OCI-M2 (cell line): ENCODE data around the gene CPNE2.
"Not testable (repeated sequence)": the region's sequence is repeated elsewhere in the genome, so short reads cannot be mapped to it uniquely, and the experiment has no call there.

Experiments
- DNase-seq: peaks from one replicate; lab custom pipeline; 2025; ENCODE audit not compliant: unreplicated experiment; lab: John Stamatoyannopoulos, UW

CPNE2 gene

GRCh38 chr16:57098188-57098841, 5.9 kb downstream of the CPNE2 start:
- no peak for DNase-seq

GRCh38 chr16:57099965-57100364, 7.6 kb downstream of the CPNE2 start:
- DNase-seq = not testable (repeated sequence)

- DNase-seq = no peak
Measured at GRCh38 chr16:57100445-57100844, 8.1 kb downstream of the CPNE2 start.

- DNase-seq = no peak
Measured at GRCh38 chr16:57102888-57103851, 10.8 kb downstream of the CPNE2 start.

- no peak for DNase-seq
Measured at GRCh38 chr16:57104706-57105105, 12.3 kb downstream of the CPNE2 start.

GRCh38 chr16:57105184-57105583, 12.8 kb downstream of the CPNE2 start:
- DNase-seq = no peak

GRCh38 chr16:57106767-57107166, 14.4 kb downstream of the CPNE2 start:
- DNase-seq = no peak

- DNase-seq = no peak
Measured at GRCh38 chr16:57107321-57107922, 15.0 kb downstream of the CPNE2 start.

- no peak for DNase-seq
Measured at GRCh38 chr16:57108432-57108831, 16.0 kb downstream of the CPNE2 start.

- not testable (repeated sequence) for DNase-seq
Measured at GRCh38 chr16:57109259-57110105, 17.1 kb downstream of the CPNE2 start.

GRCh38 chr16:57110937-57111336, 18.6 kb downstream of the CPNE2 start:
- no peak for DNase-seq

GRCh38 chr16:57111420-57111819, 19.0 kb downstream of the CPNE2 start:
- DNase-seq = no peak

- no peak for DNase-seq
Measured at GRCh38 chr16:57112403-57113041, 20.1 kb downstream of the CPNE2 start.

GRCh38 chr16:57113042-57113453, 20.7 kb downstream of the CPNE2 start:
- no peak for DNase-seq

GRCh38 chr16:57113664-57114063, 21.3 kb downstream of the CPNE2 start:
- no peak for DNase-seq

GRCh38 chr16:57115168-57115513, 22.8 kb downstream of the CPNE2 start:
- no peak for DNase-seq

GRCh38 chr16:57115514-57116182, 23.3 kb downstream of the CPNE2 start:
- no peak for DNase-seq

GRCh38 chr16:57118461-57119084, 26.2 kb downstream of the CPNE2 start:
- no peak for DNase-seq

- DNase-seq = no peak
Measured at GRCh38 chr16:57123216-57123973, 31.0 kb downstream of the CPNE2 start.
